ENCODE results near the gene PPP1R1A. TPM values are rescaled to one million over a fixed set of nuclear protein-coding genes. Genes with fewer than 3 reads are reported as not detected.

PPP1R1A gene
- polyA plus RNA-seq, 1 donor (not counting 4 experiments of a cell fraction or from before 2014, with no cell fraction given), result not detected

GRCh38 chr12:54572881-54573280 is 15.6 kb downstream of the PPP1R1A start:
- no peaks in the 10 kb centered on the region for H3K4me1 ChIP-seq (ENCODE audit: control insufficient read depth, extremely low read depth, insufficient read depth, low read length)
- FAIRE-seq (no peak), DNase-seq (ENCODE audit: low read depth, low spot score) (no peak)
- no peaks in the 10 kb centered on the region for H3K9me1 ChIP-seq (ENCODE audit: control insufficient read depth, extremely low read depth, insufficient read depth, low read length)
- no peak overlapping the region for H3K27ac ChIP-seq (ENCODE audit: control insufficient read depth, insufficient read depth, low read length)
- no peak overlapping the region for H3K4me2 ChIP-seq (ENCODE audit: control insufficient read depth, extremely low read depth, insufficient read depth, low read depth, low read length)
- no peaks in the 10 kb centered on the region for H3K79me2 ChIP-seq (ENCODE audit: control insufficient read depth, insufficient read depth, low read length)
- peaks cover 8% of the 10 kb centered on the region for H3K27me3 ChIP-seq (ENCODE audit: control insufficient read depth, extremely low read depth, insufficient read depth, low read length)
- no peaks in the 10 kb centered on the region for H4K20me1 ChIP-seq (ENCODE audit: control insufficient read depth, extremely low read depth, insufficient read depth, low read length)
- no peak overlapping the region for H3K9ac ChIP-seq (ENCODE audit: control insufficient read depth, extremely low read depth, insufficient read depth, low read length)
- dilution Hi-C loops (cut with MboI; ENCODE audit: extremely low pct_ligation_motif_present, low sequenced_read_pairs), result no loop called here
- no peak overlapping the region for H3K4me3 ChIP-seq (ENCODE audit: control insufficient read depth in 2 of 3, extremely low read depth in 1 of 3, insufficient read depth in 2 of 3, low read depth in 1 of 3, low read length in 3 of 3)
- no peaks in the 10 kb centered on the region for H3K36me3 ChIP-seq (ENCODE audit: control insufficient read depth in 2 of 2, extremely low read depth in 1 of 2, insufficient read depth in 2 of 2, low read length in 2 of 2)
- H3K9me3 ChIP-seq (ENCODE audit: control insufficient read depth, low read depth, low read length), result no peaks in the 10 kb centered on the region
- no peak for TF ChIP-seq CTCF (optimal IDR thresholded peaks at IDR 0.05 in 1 of 3, IDR thresholded peaks at IDR 0.05 in 1 of 3, conservative IDR thresholded peaks at IDR 0.05 in 1 of 3; ENCODE audit: extremely low read depth in 1 of 3, insufficient read depth in 2 of 3, low read length in 3 of 3)
- no peak for TF ChIP-seq EZH2 (IDR thresholded peaks at IDR 0.05; ENCODE audit: low read length)
- H2AFZ ChIP-seq (ENCODE audit: control insufficient read depth, low read length), result no peak overlapping the region

GRCh38 chr12:54571193-54572188 is 17.0 kb downstream of the PPP1R1A start:
- Histone ChIP-seq H2AFZ (ENCODE audit: control insufficient read depth, low read length) (no peak overlapping the region), H3K9me1 (ENCODE audit: control insufficient read depth, extremely low read depth, insufficient read depth, low read length) (no peaks in the 10 kb centered on the region), H3K27me3 (ENCODE audit: control insufficient read depth, extremely low read depth, insufficient read depth, low read length) (peaks cover 6% of the 10 kb centered on the region), H3K79me2 (ENCODE audit: control insufficient read depth, insufficient read depth, low read length) (no peaks in the 10 kb centered on the region), H3K9me3 (ENCODE audit: control insufficient read depth, low read depth, low read length) (no peaks in the 10 kb centered on the region), H3K4me2 (ENCODE audit: control insufficient read depth, extremely low read depth, insufficient read depth, low read depth, low read length) (no peak overlapping the region), H3K4me1 (ENCODE audit: control insufficient read depth, extremely low read depth, insufficient read depth, low read length) (no peaks in the 10 kb centered on the region), H4K20me1 (ENCODE audit: control insufficient read depth, extremely low read depth, insufficient read depth, low read length) (no peaks in the 10 kb centered on the region), H3K36me3 (ENCODE audit: control insufficient read depth in 2 of 2, extremely low read depth in 1 of 2, insufficient read depth in 2 of 2, low read length in 2 of 2) (no peaks in the 10 kb centered on the region), H3K9ac (ENCODE audit: control insufficient read depth, extremely low read depth, insufficient read depth, low read length) (no peak overlapping the region), H3K27ac (ENCODE audit: control insufficient read depth, insufficient read depth, low read length) (no peak overlapping the region), H3K4me3 (ENCODE audit: control insufficient read depth in 2 of 3, extremely low read depth in 1 of 3, insufficient read depth in 2 of 3, low read depth in 1 of 3, low read length in 3 of 3) (no peak overlapping the region)
- DNase-seq (ENCODE audit: low read depth, low spot score) (no peak), FAIRE-seq (no peak)
- dilution Hi-C loops (cut with MboI; ENCODE audit: extremely low pct_ligation_motif_present, low sequenced_read_pairs), result no loop called here
- TF ChIP-seq EZH2 (IDR thresholded peaks at IDR 0.05; ENCODE audit: low read length) (no peak), CTCF (optimal IDR thresholded peaks at IDR 0.05 in 1 of 3, IDR thresholded peaks at IDR 0.05 in 1 of 3, conservative IDR thresholded peaks at IDR 0.05 in 1 of 3; ENCODE audit: extremely low read depth in 1 of 3, insufficient read depth in 2 of 3, low read length in 3 of 3) (no peak)
